ENCODE results near the gene PTPRN2. TPM values are rescaled to one million over a fixed set of nuclear protein-coding genes. Genes with fewer than 3 reads are reported as not detected.
"Not testable (repeated sequence)": the region's sequence is repeated elsewhere in the genome, so short reads cannot be mapped to it uniquely, and the experiment has no call there.

PTPRN2 gene
- polyA plus RNA-seq, 1 of the 3 experiments (the other 2 are of a cell fraction): 4.0 TPM

DNA sequence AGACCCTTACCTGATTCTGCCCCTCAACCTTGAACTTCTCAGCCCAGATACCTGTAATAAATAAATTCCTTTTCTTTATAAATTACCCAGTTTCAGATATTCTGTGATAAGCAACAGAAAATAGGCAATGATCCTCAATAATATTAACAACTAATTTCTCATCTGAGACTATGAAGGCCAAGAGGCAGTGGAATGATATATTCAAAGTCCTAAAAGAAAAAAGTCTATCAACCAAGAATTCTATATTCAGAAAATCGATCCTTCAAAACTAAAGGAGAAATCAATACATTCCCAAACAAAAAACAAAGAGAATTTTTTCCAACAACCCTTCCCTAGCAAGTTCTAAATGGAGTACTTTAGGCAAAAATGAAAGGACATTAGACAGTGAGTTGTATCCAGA, 279.6 kb downstream of the PTPRN2 start:
- Histone ChIP-seq H3F3A (replicated peaks; ENCODE audit: insufficient read depth) (peaks cover 6% of the 10 kb centered on the region), H3K27me3 (ENCODE audit: insufficient read depth) (no peaks in the 10 kb centered on the region), H3K9ac (no peak overlapping the region), H3K9me3 (peaks cover 8% of the 10 kb centered on the region), H3K4me1 (ENCODE audit: control insufficient read depth in 1 of 2, insufficient read depth in 2 of 2, low read depth in 1 of 2, low read length in 1 of 2) (no peaks in the 10 kb centered on the region), H3K4me2 (no peak overlapping the region), H3K79me2 (ENCODE audit: insufficient read depth) (no peaks in the 10 kb centered on the region), H3K9me2 (no peaks in the 10 kb centered on the region), H4K20me1 (ENCODE audit: insufficient read depth) (no peaks in the 10 kb centered on the region), H3K36me3 (replicated peaks in 1 of 2; ENCODE audit: control insufficient read depth in 1 of 2, insufficient read depth in 2 of 2, low read length in 1 of 2) (no peaks in the 10 kb centered on the region), H2AFZ (ENCODE audit: low read depth) (no peak overlapping the region), H3K4me3 (ENCODE audit: low read depth in 2 of 2, low read length in 1 of 2) (no peak overlapping the region), H3K27ac (ENCODE audit: low read depth in 2 of 2, low read length in 1 of 2) (no peak overlapping the region)
- TF ChIP-seq FOXM1 (IDR thresholded peaks at IDR 0.05; ENCODE audit: low read depth) (no peak), CHD2 (IDR thresholded peaks at IDR 0.05; ENCODE audit: low read length, partially characterized antibody) (no peak), TAF1 (IDR thresholded peaks at IDR 0.05; ENCODE audit: borderline replicate concordance, low read depth, low read length) (no peak)
- TF ChIP-seq, protein P1, sequence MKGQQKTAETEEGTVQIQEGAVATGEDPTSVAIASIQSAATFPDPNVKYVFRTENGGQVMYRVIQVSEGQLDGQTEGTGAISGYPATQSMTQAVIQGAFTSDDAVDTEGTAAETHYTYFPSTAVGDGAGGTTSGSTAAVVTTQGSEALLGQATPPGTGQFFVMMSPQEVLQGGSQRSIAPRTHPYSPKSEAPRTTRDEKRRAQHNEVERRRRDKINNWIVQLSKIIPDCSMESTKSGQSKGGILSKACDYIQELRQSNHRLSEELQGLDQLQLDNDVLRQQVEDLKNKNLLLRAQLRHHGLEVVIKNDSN (IDR thresholded peaks at IDR 0.05; ENCODE audit: borderline replicate concordance, low read depth): no peak
- TF ChIP-seq, protein P2, sequence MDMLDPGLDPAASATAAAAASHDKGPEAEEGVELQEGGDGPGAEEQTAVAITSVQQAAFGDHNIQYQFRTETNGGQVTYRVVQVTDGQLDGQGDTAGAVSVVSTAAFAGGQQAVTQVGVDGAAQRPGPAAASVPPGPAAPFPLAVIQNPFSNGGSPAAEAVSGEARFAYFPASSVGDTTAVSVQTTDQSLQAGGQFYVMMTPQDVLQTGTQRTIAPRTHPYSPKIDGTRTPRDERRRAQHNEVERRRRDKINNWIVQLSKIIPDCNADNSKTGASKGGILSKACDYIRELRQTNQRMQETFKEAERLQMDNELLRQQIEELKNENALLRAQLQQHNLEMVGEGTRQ (IDR thresholded peaks at IDR 0.05; ENCODE audit: borderline replicate concordance, low read depth, low read length): no peak
- TF ChIP-seq, protein P3, sequence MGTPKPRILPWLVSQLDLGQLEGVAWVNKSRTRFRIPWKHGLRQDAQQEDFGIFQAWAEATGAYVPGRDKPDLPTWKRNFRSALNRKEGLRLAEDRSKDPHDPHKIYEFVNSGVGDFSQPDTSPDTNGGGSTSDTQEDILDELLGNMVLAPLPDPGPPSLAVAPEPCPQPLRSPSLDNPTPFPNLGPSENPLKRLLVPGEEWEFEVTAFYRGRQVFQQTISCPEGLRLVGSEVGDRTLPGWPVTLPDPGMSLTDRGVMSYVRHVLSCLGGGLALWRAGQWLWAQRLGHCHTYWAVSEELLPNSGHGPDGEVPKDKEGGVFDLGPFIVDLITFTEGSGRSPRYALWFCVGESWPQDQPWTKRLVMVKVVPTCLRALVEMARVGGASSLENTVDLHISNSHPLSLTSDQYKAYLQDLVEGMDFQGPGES (IDR thresholded peaks at IDR 0.05; ENCODE audit: low read depth, low read length): no peak
- TF ChIP-seq, protein P4, sequence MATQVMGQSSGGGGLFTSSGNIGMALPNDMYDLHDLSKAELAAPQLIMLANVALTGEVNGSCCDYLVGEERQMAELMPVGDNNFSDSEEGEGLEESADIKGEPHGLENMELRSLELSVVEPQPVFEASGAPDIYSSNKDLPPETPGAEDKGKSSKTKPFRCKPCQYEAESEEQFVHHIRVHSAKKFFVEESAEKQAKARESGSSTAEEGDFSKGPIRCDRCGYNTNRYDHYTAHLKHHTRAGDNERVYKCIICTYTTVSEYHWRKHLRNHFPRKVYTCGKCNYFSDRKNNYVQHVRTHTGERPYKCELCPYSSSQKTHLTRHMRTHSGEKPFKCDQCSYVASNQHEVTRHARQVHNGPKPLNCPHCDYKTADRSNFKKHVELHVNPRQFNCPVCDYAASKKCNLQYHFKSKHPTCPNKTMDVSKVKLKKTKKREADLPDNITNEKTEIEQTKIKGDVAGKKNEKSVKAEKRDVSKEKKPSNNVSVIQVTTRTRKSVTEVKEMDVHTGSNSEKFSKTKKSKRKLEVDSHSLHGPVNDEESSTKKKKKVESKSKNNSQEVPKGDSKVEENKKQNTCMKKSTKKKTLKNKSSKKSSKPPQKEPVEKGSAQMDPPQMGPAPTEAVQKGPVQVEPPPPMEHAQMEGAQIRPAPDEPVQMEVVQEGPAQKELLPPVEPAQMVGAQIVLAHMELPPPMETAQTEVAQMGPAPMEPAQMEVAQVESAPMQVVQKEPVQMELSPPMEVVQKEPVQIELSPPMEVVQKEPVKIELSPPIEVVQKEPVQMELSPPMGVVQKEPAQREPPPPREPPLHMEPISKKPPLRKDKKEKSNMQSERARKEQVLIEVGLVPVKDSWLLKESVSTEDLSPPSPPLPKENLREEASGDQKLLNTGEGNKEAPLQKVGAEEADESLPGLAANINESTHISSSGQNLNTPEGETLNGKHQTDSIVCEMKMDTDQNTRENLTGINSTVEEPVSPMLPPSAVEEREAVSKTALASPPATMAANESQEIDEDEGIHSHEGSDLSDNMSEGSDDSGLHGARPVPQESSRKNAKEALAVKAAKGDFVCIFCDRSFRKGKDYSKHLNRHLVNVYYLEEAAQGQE (IDR thresholded peaks at IDR 0.05; ENCODE audit: low read depth, low read length): no peak
- DNase-seq: no peak
- ChIA-PET POLR2A (no interaction called here), CTCF (no interaction called here)
- 5% methylated on average over 1 of the region's 1 CpG for WGBS (ENCODE audit: low lambda C conversion rate)

DNA sequence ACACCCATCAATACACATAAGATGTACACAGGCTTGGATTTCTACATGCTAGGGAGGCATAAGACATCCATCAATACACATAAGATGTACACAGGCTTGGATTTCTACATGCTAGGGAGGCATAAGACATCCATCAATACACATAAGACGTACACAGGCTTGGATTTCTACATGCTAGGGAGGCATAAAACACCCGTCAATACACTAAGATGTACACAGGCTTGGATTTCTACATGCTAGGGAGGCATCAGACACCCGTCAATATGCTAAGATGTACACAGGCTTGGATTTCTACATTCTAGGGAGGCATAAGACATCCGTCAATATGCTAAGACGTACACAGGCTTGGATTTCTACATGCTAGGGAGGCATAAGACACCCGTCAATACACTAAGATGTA, 283.6 kb downstream of the PTPRN2 start:
- H3K9me2 ChIP-seq; H3F3A ChIP-seq (replicated peaks; ENCODE audit: insufficient read depth); H3K9me3 ChIP-seq; H3K4me3 ChIP-seq (ENCODE audit: low read depth in 2 of 2, low read length in 1 of 2); POLR2A ChIA-PET; H3K4me1 ChIP-seq (ENCODE audit: control insufficient read depth in 1 of 2, insufficient read depth in 2 of 2, low read depth in 1 of 2, low read length in 1 of 2); H4K20me1 ChIP-seq (ENCODE audit: insufficient read depth); H3K79me2 ChIP-seq (ENCODE audit: insufficient read depth); H3K36me3 ChIP-seq (replicated peaks in 1 of 2; ENCODE audit: control insufficient read depth in 1 of 2, insufficient read depth in 2 of 2, low read length in 1 of 2); H3K27me3 ChIP-seq (ENCODE audit: insufficient read depth); H3K27ac ChIP-seq (ENCODE audit: low read depth in 2 of 2, low read length in 1 of 2); CTCF ChIA-PET; H2AFZ ChIP-seq (ENCODE audit: low read depth); DNase-seq; H3K4me2 ChIP-seq; H3K9ac ChIP-seq: not testable (repeated sequence)
- WGBS (ENCODE audit: low lambda C conversion rate): 33% methylated on average over 6 of the region's 6 CpGs
